Kidney (tissue), 14 donors: ENCODE results near the gene GLDC. TPM values are rescaled to one million over a fixed set of nuclear protein-coding genes. Genes with fewer than 3 reads are reported as not detected.

Experiments used
- DNase-seq, 5 donors: peaks; one replicate each; pipeline ENCODE4 v3.0.0-alpha.2; 2013 to 2020
- FAIRE-seq: peaks from 2 replicates; lab custom pipeline; 2012; peaks lifted over from hg19 to GRCh38; lab: Jason Lieb, UNC
- H3K27ac ChIP-seq, 2 donors: one replicate each; pipeline ENCODE4 v1.7.0; 2013; ENCODE audit warnings: low read depth in 2 of 2, low read length in 2 of 2, inconsistent platforms in 1 of 2
- H3K27me3 ChIP-seq: one replicate; pipeline ENCODE4 v1.7.1; 2013; ENCODE audit warnings: low read length, inconsistent platforms; ENCODE audit not compliant: control insufficient read depth, insufficient read depth
- H3K36me3 ChIP-seq, 3 donors: one replicate each; pipeline versions ENCODE4 v1.7.0 to v1.7.1; 2013; ENCODE audit warnings: low read length in 3 of 3, control low read depth in 1 of 3, inconsistent platforms in 1 of 3; ENCODE audit not compliant: insufficient read depth in 3 of 3, control insufficient read depth in 2 of 3
- H3K4me1 ChIP-seq, 3 donors: one replicate each; pipeline versions ENCODE4 v1.7.0 to v1.7.1; 2013; ENCODE audit warnings: low read length in 3 of 3, inconsistent platforms in 1 of 3, low read depth in 1 of 3; ENCODE audit not compliant: control insufficient read depth in 2 of 3, insufficient read depth in 2 of 3
- H3K4me3 ChIP-seq, 3 donors: one replicate each; pipeline versions ENCODE4 v1.7.0 to v1.8.1; 2013; ENCODE audit warnings: low read length in 3 of 3, control low read depth in 1 of 3, inconsistent platforms in 1 of 3
- H3K9ac ChIP-seq, 3 donors: one replicate each; pipeline versions ENCODE4 v1.7.0 to v1.7.1; 2013; ENCODE audit warnings: low read length in 3 of 3, control low read depth in 1 of 3, inconsistent platforms in 1 of 3
- H3K9me3 ChIP-seq, 3 donors: one replicate each; pipeline versions ENCODE4 v1.7.0 to v1.7.1; 2013; ENCODE audit warnings: low read length in 3 of 3, control low read depth in 1 of 3, inconsistent platforms in 1 of 3; ENCODE audit not compliant: control insufficient read depth in 2 of 3, insufficient read depth in 1 of 3
- intact Hi-C: fragments of 100-400 bp; cut with DNase I; formaldehyde crosslinking; loops from one replicate; pipeline ENCODE4 v1.11.1; 2022
- polyA plus RNA-seq: library from polyadenylated mRNA; stranded (reverse); fragments of 350-450 nt; fragmentation: Illumina TruSeq; extraction: RNeasy Lipid Tissue Mini Kit (QIAGEN cat#74804); gene quantifications from one replicate; pipeline ENCODE4 v1.2.3, GENCODE V29; 2014; ENCODE audit warnings: low read depth, low replicate concordance; ENCODE audit not compliant: insufficient read depth
- total RNA-seq: library from RNA; stranded (reverse); fragmentation: NEBNext Ultra II Directional; extraction: Animal tissue kit (Norgen Biotek cat#: 25700); gene quantifications from one replicate; pipeline ENCODE4 v1.2.1, GENCODE V29; 2021
- TF ChIP-seq, protein P1 (sequence below): IDR thresholded peaks from 3 replicates; pipeline ENCODE4 v1.5.1; 2012; ENCODE audit warnings: mild to moderate bottlenecking, moderate library complexity, borderline replicate concordance; ENCODE audit not compliant: insufficient read depth; ENCODE audit errors: extremely low read depth
- donor health status: control.
- donor health status: control.
- donor health status: control.
- donor health status: control.
- donor health status: control.
- donor health status: DM: yes; HTN: yes; CAD: no.
- donor health status: Normal renal cell carcinoma (clear cell type).

The GLDC gene
- total and polyA plus RNA-seq, 2 donors from 2014 or later = 60.1 to 79.7 TPM

DNA sequence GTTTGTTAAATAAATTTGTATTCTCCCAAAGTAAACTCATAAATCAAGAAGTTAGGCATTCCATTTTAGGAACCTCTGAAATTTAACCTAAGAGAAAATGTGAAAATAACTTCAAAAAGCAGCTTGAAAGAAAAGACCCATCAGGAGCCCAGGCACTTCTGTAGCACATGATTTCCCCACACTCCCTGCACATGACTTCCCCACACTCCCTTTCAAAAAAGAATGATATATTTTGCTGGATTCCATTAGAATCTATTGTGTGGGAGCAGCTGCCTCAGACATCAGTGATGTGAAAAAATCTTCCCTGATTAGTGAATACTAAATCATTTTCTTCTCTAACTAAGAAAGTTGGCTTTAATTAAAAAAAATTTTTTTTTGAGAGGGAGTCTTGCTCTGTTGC lies 83.3 kb downstream of the GLDC start:
- intact Hi-C loops = no loop called here
- DNase-seq (no peak), FAIRE-seq (no peak)
- peaks cover 0 to 4% (median 0%) of the 10 kb centered on the region in 3 donors for H3K4me1 ChIP-seq
- H3K27me3 ChIP-seq = no peaks in the 10 kb centered on the region
- TF ChIP-seq, protein P1, sequence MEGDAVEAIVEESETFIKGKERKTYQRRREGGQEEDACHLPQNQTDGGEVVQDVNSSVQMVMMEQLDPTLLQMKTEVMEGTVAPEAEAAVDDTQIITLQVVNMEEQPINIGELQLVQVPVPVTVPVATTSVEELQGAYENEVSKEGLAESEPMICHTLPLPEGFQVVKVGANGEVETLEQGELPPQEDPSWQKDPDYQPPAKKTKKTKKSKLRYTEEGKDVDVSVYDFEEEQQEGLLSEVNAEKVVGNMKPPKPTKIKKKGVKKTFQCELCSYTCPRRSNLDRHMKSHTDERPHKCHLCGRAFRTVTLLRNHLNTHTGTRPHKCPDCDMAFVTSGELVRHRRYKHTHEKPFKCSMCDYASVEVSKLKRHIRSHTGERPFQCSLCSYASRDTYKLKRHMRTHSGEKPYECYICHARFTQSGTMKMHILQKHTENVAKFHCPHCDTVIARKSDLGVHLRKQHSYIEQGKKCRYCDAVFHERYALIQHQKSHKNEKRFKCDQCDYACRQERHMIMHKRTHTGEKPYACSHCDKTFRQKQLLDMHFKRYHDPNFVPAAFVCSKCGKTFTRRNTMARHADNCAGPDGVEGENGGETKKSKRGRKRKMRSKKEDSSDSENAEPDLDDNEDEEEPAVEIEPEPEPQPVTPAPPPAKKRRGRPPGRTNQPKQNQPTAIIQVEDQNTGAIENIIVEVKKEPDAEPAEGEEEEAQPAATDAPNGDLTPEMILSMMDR = no peak
- no peak overlapping the region for H3K4me3 ChIP-seq
- H3K27ac ChIP-seq = no peak overlapping the region
- H3K9me3 ChIP-seq = no peaks in the 10 kb centered on the region
- no peak overlapping the region for H3K9ac ChIP-seq
- H3K36me3 ChIP-seq = peaks cover 0 to 14% (median 6%) of the 10 kb centered on the region in 3 donors

DNA sequence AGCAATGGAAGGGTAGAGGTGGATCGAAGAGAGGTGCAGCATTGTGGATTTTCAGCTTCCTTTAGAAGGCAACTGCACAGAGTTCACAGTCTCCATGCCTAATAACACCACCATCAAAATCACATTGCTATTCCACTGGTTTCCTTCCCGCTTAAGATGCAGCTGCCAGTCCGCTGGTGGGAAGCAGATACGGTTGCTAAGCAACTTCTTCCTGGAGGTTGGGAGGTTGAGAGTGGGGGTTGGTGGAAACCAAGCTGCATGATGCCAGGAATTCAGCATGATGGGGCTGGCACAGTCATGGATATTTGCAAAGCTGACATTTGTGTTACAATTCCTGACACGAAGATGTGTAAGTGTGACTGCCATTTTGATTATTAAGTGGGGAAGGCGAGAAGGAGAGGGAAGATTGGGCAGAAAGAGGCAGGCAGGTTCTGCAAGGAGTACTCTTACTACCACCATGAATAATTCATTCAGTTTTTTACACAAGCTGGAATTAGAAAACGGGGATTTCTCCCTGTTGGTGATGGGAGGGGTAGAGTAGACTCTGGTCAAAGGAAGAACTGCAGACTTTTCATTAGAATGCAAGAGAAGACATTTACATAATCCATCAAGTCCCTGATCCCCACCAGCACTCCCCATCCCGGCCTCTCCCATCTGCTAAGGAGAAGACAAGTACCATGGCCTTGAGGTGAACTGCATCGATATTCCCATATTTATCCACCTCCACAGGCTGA lies 87.5 kb downstream of the GLDC start:
- FAIRE-seq = no peak
- H3K4me1 ChIP-seq = no peaks in the 10 kb centered on the region
- no peak overlapping the region for H3K4me3 ChIP-seq
- H3K27me3 ChIP-seq = no peaks in the 10 kb centered on the region
- TF ChIP-seq, protein P1 = no peak
- H3K9ac ChIP-seq = no peak overlapping the region
- H3K36me3 ChIP-seq = peaks cover 0 to 22% (median 10%) of the 10 kb centered on the region in 3 donors
- intact Hi-C loops = no loop called here
- DNase-seq = no peak
- no peak overlapping the region for H3K27ac ChIP-seq
- H3K9me3 ChIP-seq = no peaks in the 10 kb centered on the region

DNA sequence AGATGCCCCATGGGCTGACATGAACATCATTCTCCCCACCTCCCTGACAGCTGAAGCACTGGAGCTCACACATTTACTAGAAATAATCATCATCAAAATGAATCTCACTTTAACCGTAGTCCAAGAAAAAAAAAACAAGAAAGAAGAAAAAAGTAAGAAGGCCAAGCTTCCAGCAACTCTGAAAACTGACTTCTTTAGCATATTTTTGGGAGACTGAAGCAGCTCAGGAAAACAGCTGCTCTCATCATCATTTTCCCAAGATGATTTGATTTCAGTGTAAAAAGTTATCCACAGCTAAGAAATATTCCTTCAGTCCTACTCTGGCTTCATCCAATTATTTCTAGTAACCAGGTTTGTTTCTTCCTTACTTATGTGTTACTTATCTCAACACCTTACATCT lies 91.7 kb downstream of the GLDC start:
- Histone ChIP-seq H3K36me3 (peaks cover 0 to 23% (median 19%) of the 10 kb centered on the region in 3 donors), H3K27me3 (no peaks in the 10 kb centered on the region), H3K9ac (no peak overlapping the region), H3K27ac (no peak overlapping the region), H3K4me1 (no peaks in the 10 kb centered on the region), H3K4me3 (no peak overlapping the region), H3K9me3 (no peaks in the 10 kb centered on the region)
- DNase-seq (no peak), FAIRE-seq (no peak)
- TF ChIP-seq, protein P1 = no peak
- intact Hi-C loops = no loop called here
